Activated B cell treated with CpG ODN at 0.5 μM for 24 hours (primary cell): ENCODE results near the gene TADA1. TPM values are rescaled to one million over a fixed set of nuclear protein-coding genes. Genes with fewer than 3 reads are reported as not detected.
"Not testable (repeated sequence)": the region's sequence is repeated elsewhere in the genome, so short reads cannot be mapped to it uniquely, and the experiment has no call there.

Experiments used
- ATAC-seq: fragments of 200-7000 bp; cut with Tn5 transposase; one replicate; pipeline ENCODE4 v1.10.0; 2021; ENCODE audit warnings: low read depth, mild to moderate bottlenecking, moderate library complexity
- CTCF ChIA-PET: fragments of 350-600 bp; sonication (Branson Sonifier 250); formaldehyde crosslinking; loops from one replicate; lab custom pipeline; 2021; ENCODE audit warnings: antibody characterized with exemption; lab: Charles Lee
- POLR2A ChIA-PET: fragments of 350-600 bp; sonication (Branson Sonifier 250); formaldehyde crosslinking; loops from one replicate; lab custom pipeline; 2021; ENCODE audit warnings: antibody characterized with exemption; lab: Charles Lee
- DNase-seq: peaks from one replicate; pipeline ENCODE4 v3.0.0; 2022
- H3K27ac Mint-ChIP-seq: one replicate; pipeline ENCODE4 v1.8.0; 2020; ENCODE audit warnings: mixed read lengths
- H3K27me3 Mint-ChIP-seq: one replicate; pipeline ENCODE4 v1.8.0; 2021; ENCODE audit warnings: mixed read lengths
- H3K36me3 Mint-ChIP-seq: one replicate; pipeline ENCODE4 v1.8.0; 2021; ENCODE audit warnings: low read depth, mixed read lengths
- H3K4me1 Mint-ChIP-seq: one replicate; pipeline ENCODE4 v1.8.0; 2021; ENCODE audit warnings: mixed read lengths
- H3K4me3 Mint-ChIP-seq: one replicate; pipeline ENCODE4 v1.8.0; 2020; ENCODE audit warnings: mild to moderate bottlenecking, mixed read lengths
- H3K9me3 Mint-ChIP-seq: one replicate; pipeline ENCODE4 v1.8.0; 2020; ENCODE audit warnings: mixed read lengths
- intact Hi-C: fragments of 100-400 bp; cut with micrococcal nuclease; formaldehyde crosslinking; loops from one replicate; pipeline ENCODE4 v1.15.1; 2024
- total RNA-seq: library from RNA; stranded (reverse); gene quantifications from 2 replicates; pipeline ENCODE4 v1.2.3, GENCODE V29; 2022
- TF ChIP-seq, protein P1 (sequence below): fragments of 200-600 bp; IDR thresholded peaks from one replicate; pipeline ENCODE4 v1.8.0; 2022; ENCODE audit warnings: antibody characterized with exemption, mild to moderate bottlenecking

TADA1 gene
- total RNA-seq, 1 donor from 2014 or later: 15.3 TPM

DNA sequence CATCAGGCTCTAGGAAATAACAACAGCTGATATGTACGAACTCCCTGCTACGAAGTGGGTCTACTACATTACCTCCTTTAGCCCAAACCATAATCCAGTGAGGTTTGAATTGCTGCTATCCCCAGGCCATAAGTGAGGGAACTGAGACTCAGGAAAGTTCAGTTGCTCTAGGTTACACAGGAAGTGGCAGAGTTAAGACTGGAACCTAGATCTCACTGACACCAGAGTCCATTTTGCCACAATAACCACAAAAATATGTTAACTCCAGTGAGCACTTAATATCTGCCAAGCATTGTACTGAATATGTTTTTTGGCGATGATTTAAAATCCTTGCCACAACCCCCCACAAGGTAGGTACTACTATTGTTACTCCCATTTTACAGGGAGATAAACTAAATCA, 8.9 kb upstream of the TADA1 start:
- ChIA-PET POLR2A (interaction anchor here (0.8 kb wide), 1 partner anchor 9 kb away, joined by 3 read pairs; the partner anchor contains the start of gene TADA1), CTCF (interaction anchor here (3.8 kb wide), 1 partner anchor 174 kb away, joined by 31 read pairs; no protein-coding TSS in a partner anchor)
- Mint-ChIP-seq H3K27ac (no peak overlapping the region), H3K36me3 (no peaks in the 10 kb centered on the region), H3K27me3 (peaks cover 26% of the 10 kb centered on the region), H3K4me1 (peaks cover 8% of the 10 kb centered on the region), H3K4me3 (no peak overlapping the region), H3K9me3 (no peaks in the 10 kb centered on the region)
- TF ChIP-seq, protein P1, sequence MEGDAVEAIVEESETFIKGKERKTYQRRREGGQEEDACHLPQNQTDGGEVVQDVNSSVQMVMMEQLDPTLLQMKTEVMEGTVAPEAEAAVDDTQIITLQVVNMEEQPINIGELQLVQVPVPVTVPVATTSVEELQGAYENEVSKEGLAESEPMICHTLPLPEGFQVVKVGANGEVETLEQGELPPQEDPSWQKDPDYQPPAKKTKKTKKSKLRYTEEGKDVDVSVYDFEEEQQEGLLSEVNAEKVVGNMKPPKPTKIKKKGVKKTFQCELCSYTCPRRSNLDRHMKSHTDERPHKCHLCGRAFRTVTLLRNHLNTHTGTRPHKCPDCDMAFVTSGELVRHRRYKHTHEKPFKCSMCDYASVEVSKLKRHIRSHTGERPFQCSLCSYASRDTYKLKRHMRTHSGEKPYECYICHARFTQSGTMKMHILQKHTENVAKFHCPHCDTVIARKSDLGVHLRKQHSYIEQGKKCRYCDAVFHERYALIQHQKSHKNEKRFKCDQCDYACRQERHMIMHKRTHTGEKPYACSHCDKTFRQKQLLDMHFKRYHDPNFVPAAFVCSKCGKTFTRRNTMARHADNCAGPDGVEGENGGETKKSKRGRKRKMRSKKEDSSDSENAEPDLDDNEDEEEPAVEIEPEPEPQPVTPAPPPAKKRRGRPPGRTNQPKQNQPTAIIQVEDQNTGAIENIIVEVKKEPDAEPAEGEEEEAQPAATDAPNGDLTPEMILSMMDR: no peak
- ATAC-seq (no peak), DNase-seq (no peak)
- intact Hi-C loops: loop anchor here (1.0 kb wide), 1 partner anchor 174 kb away; no protein-coding TSS in a partner anchor

DNA sequence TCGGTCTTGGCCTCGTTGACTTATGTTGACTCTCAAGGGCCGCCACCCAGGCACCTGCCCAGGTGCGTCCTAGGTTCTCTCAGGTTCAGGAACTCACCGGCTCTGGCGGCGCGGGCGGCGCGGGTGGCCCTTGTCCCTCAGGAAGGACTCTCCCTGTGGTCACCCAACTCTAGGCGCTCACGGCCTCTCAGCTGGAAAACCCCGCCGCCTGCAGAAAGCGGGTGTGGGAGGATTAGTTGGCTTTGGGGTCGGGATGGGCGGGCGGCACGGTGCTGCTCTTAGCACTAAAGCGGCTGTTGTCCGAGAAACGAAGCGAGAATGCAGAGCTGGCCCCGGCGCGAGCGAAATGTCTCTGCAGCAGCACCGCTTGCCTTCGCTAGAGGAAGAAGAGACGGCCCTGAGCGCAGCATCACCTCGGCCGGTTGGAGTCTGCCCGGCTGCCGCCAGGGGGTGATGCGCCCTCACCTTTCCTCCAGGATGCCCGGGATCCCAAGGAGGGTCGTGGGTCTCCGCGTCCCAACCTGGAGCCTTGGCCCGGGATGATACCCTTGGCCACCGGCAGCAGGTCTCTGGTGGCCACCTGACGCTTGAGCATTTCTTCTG, 8.1 kb upstream of the TADA1 start:
- POLR2A ChIA-PET: interaction anchor here (0.8 kb wide), 1 partner anchor 8 kb away, joined by 3 read pairs; the partner anchor contains the start of gene TADA1
- intact Hi-C loops: loop anchor here (1.0 kb wide), 1 partner anchor 175 kb away; no protein-coding TSS in a partner anchor

DNA sequence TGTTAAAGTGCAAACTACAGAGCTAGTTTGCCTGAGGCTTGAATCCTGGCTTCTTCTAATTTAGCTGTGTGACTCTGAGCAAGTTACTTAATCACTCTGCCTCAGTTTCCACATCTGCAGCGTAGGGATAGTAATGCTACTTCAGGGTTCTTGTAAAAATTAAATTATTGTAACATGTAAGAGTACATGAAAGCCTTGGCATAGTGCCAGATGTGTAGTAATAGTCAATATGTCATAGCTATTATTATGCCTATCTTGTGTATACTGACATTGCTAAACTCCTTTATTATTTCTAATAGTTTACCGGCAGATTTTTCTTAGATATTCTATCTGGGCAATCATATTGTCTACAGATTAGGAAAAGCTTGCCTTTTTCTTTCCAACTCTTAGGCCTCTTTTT, 6.8 kb upstream of the TADA1 start:
- H3K4me3 Mint-ChIP-seq: no peak overlapping the region
- no peak for ATAC-seq
- POLR2A ChIA-PET: no interaction called here

More for the DNA sequence above, 8.1 kb upstream of the TADA1 start:
- CTCF ChIA-PET: interaction anchor here (1.1 to 3.8 kb wide), 4 partner anchors 25 to 175 kb away, joined by 3 to 31 read pairs (median 4); no protein-coding TSS in a partner anchor
- TF ChIP-seq, protein P1: no peak
- Mint-ChIP-seq H3K36me3 (no peaks in the 10 kb centered on the region), H3K4me1 (peaks cover 8% of the 10 kb centered on the region), H3K4me3 (no peak overlapping the region), H3K27ac (no peak overlapping the region), H3K9me3 (no peaks in the 10 kb centered on the region), H3K27me3 (peaks cover 22% of the 10 kb centered on the region)
- DNase-seq (peak; percentile 19), ATAC-seq (peak; percentile 69)

DNA sequence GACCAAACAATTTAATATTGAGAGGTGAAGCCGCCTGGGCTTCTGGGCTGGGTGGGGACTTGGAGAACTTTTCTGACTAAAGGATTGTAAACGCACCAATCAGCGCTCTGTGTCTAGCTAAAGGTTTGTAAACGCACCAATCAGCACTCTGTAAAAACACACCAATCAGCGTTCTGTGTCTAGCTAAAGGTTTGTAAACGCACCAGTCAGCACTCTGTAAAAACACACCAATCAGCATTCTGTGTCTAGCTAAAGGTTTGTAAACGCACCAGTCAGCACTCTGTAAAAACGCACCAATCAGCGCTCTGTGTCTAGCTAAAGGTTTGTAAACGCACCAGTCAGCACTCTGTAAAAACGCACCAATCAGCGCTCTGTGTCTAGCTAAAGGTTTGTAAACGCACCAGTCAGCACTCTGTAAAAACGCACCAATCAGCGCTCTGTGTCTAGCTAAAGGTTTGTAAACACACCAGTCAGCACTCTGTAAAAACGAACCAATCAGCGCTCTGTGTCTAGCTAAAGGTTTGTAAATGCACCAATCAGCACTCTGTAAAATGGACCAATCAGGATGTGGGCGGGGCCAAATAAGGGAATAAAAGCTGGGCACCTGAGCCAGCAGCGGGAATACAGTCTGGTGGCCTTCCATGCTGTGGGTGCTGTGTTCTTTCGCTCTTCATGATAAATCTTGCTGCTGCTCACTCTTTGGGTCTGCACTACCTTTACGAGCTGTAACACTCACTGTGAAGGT, 2.3 kb upstream of the TADA1 start:
- H3K36me3 Mint-ChIP-seq, H3K9me3 Mint-ChIP-seq, DNase-seq, ATAC-seq, POLR2A ChIA-PET, H3K27me3 Mint-ChIP-seq, H3K4me3 Mint-ChIP-seq, H3K27ac Mint-ChIP-seq: not testable (repeated sequence)
- intact Hi-C loops: loop anchor here (5.0 kb wide), 1 partner anchor 844 kb away; the partner anchor contains the start of gene MPZL1
- CTCF ChIA-PET: interaction anchor here (0.7 to 1.6 kb wide), 3 partner anchors 32 to 181 kb away, joined by 3 to 6 read pairs (median 3); no protein-coding TSS in a partner anchor
- peaks cover 25% of the 10 kb centered on the region for H3K4me1 Mint-ChIP-seq

More for the DNA sequence above, 6.8 kb upstream of the TADA1 start:
- H3K27me3 Mint-ChIP-seq: peaks cover 22% of the 10 kb centered on the region
- DNase-seq: no peak
- H3K36me3 Mint-ChIP-seq: no peaks in the 10 kb centered on the region
- intact Hi-C loops: no loop called here
- CTCF ChIA-PET: interaction anchor here (1.1 to 3.8 kb wide), 4 partner anchors 26 to 176 kb away, joined by 3 to 31 read pairs (median 4); no protein-coding TSS in a partner anchor
- TF ChIP-seq, protein P1: no peak
- H3K4me1 Mint-ChIP-seq: peaks cover 8% of the 10 kb centered on the region
- no peak overlapping the region for H3K27ac Mint-ChIP-seq
- H3K9me3 Mint-ChIP-seq: no peaks in the 10 kb centered on the region

DNA sequence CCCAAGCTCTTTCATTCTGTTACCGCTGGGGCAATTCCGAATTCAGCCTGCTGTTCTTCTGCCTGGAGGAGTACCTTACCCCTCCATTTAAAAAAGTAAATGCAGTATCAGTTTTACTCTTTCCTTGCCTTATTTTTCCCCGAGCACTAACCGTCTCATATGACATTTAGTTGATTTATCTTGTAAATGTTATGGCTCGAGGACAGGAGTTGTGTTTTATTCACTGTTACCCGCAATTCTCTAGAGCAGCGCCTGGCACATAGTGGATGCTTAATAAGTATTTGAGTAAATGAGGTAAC, 425 bp upstream of the TADA1 start:
- TF ChIP-seq, protein P1: no peak
- DNase-seq (no peak), ATAC-seq (peak; percentile 0)
- Mint-ChIP-seq H3K27ac (peak overlapping the region; percentile 98), H3K4me3 (peak overlapping the region; percentile 96), H3K27me3 (no peaks in the 10 kb centered on the region), H3K36me3 (peaks cover 11% of the 10 kb centered on the region), H3K4me1 (peaks cover 30% of the 10 kb centered on the region), H3K9me3 (no peaks in the 10 kb centered on the region)
- ChIA-PET CTCF (interaction anchor here (1.9 to 2.8 kb wide), 2 partner anchors 33 to 183 kb away, joined by 12 to 19 read pairs; no protein-coding TSS in a partner anchor), POLR2A (interaction anchor here (0.8 to 1.8 kb wide), 10 partner anchors 8 to 1107 kb away, joined by 3 to 31 read pairs (median 4); partner anchors contain the start of genes POGK and TMCO1)
- intact Hi-C loops: loop anchor here (1.0 to 5.0 kb wide), 4 partner anchors 37 to 1060 kb away; partner anchors contain the start of genes DCAF6, MPZL1, POGK and POU2F1
